Endothelial cell (in vitro differentiated cells): ENCODE measurements around the gene SART3. TPM values are rescaled to one million over a fixed set of nuclear protein-coding genes. Genes with fewer than 3 reads are reported as not detected.

Experiments used
- DNase-seq: peaks from one replicate; pipeline ENCODE4 v3.0.0; 2021; ENCODE audit warnings: low spot score
- H3K27ac Mint-ChIP-seq: one replicate; pipeline ENCODE4 v1.8.0; 2021; ENCODE audit warnings: mixed read lengths, inconsistent platforms; ENCODE audit not compliant: unreplicated experiment
- H3K27me3 Mint-ChIP-seq: one replicate; pipeline ENCODE4 v1.8.0; 2021; ENCODE audit warnings: mild to moderate bottlenecking, moderate library complexity, mixed read lengths, inconsistent platforms; ENCODE audit not compliant: unreplicated experiment
- H3K36me3 Mint-ChIP-seq: one replicate; pipeline ENCODE4 v1.8.0; 2021; ENCODE audit warnings: mild to moderate bottlenecking, low read depth, mixed read lengths, inconsistent platforms; ENCODE audit not compliant: unreplicated experiment
- H3K4me1 Mint-ChIP-seq: one replicate; pipeline ENCODE4 v1.8.0; 2021; ENCODE audit warnings: mild to moderate bottlenecking, mixed read lengths, inconsistent platforms; ENCODE audit not compliant: unreplicated experiment
- H3K4me3 Mint-ChIP-seq: one replicate; pipeline ENCODE4 v1.8.0; 2021; ENCODE audit warnings: mild to moderate bottlenecking, mixed read lengths, inconsistent platforms; ENCODE audit not compliant: unreplicated experiment
- H3K9me3 Mint-ChIP-seq: one replicate; pipeline ENCODE4 v1.8.0; 2021; ENCODE audit warnings: mixed read lengths, inconsistent platforms; ENCODE audit not compliant: unreplicated experiment
- CTCF ChIP-seq: fragments of 200-600 bp; sonication (generic); IDR thresholded peaks from one replicate; pipeline ENCODE4 v1.5.0; 2021; ENCODE audit warnings: antibody characterized with exemption; ENCODE audit not compliant: unreplicated experiment
- total RNA-seq: library from RNA; stranded (reverse); fragmentation: NEBNext Ultra II Directional; extraction: Animal tissue kit (Norgen Biotek cat#: 25700); gene quantifications from one replicate; pipeline ENCODE4 v1.2.1, GENCODE V29; 2021; ENCODE audit not compliant: unreplicated experiment

Gene SART3
- total RNA-seq, 1 donor from 2014 or later = 67.8 TPM

DNA sequence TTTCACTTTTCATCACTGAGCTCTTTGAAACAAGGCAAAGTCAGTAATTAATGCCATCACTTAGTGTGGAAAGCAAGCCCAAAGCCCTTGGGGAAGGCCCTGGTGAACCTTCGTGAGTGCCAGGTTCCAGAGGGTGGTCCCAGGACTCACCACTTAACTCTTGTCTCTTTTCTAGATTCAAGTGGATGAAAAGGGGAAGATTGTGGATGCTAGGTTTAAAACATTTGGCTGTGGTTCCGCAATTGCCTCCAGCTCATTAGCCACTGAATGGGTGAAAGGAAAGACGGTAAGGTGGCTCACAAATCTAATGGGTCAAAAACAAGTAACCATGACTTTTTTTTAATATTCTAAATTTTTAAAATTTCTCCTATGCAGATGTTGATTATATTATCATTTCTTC lies 4.2 kb upstream of the SART3 start:
- Mint-ChIP-seq H3K4me3 (no peak overlapping the region), H3K36me3 (peaks cover 35% of the 10 kb centered on the region), H3K27ac (no peak overlapping the region), H3K27me3 (peaks cover 14% of the 10 kb centered on the region), H3K4me1 (peaks cover 16% of the 10 kb centered on the region), H3K9me3 (no peaks in the 10 kb centered on the region)
- TF ChIP-seq CTCF = no peak
- no peak for DNase-seq

DNA sequence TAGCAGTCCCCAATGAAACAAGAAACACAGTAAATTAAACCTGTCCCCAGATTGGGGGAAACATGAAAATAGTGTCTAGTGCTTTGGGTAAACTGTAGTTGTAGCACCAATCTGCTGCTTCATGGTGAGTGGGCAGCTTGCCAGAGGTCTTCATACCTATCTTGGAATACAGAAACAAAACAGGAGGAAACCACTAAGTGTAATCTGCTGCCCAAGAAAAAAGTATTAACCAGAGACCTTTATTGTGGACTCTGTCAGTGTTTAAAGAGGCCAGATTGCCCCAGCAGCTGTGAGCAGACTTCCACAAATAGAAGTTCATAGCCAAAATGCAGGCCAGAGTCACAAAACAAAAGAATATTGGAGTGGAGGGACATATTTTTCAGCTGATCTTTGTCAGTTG lies 3.8 kb upstream of the SART3 start:
- peaks cover 18% of the 10 kb centered on the region for H3K27me3 Mint-ChIP-seq
- H3K4me1 Mint-ChIP-seq = peaks cover 20% of the 10 kb centered on the region
- no peak for TF ChIP-seq CTCF
- no peaks in the 10 kb centered on the region for H3K9me3 Mint-ChIP-seq
- no peak overlapping the region for H3K27ac Mint-ChIP-seq
- H3K4me3 Mint-ChIP-seq = peak overlapping the region; percentile 25
- peaks cover 35% of the 10 kb centered on the region for H3K36me3 Mint-ChIP-seq
- DNase-seq = no peak

GRCh38 chr12:108563804-108564151 lies 2.8 kb upstream of the SART3 start:
- TF ChIP-seq CTCF = no peak
- no peak for DNase-seq
- Mint-ChIP-seq H3K9me3 (no peaks in the 10 kb centered on the region), H3K27me3 (peaks cover 18% of the 10 kb centered on the region), H3K36me3 (peaks cover 32% of the 10 kb centered on the region), H3K4me1 (peaks cover 21% of the 10 kb centered on the region), H3K4me3 (peak overlapping the region; percentile 95), H3K27ac (no peak overlapping the region)

DNA sequence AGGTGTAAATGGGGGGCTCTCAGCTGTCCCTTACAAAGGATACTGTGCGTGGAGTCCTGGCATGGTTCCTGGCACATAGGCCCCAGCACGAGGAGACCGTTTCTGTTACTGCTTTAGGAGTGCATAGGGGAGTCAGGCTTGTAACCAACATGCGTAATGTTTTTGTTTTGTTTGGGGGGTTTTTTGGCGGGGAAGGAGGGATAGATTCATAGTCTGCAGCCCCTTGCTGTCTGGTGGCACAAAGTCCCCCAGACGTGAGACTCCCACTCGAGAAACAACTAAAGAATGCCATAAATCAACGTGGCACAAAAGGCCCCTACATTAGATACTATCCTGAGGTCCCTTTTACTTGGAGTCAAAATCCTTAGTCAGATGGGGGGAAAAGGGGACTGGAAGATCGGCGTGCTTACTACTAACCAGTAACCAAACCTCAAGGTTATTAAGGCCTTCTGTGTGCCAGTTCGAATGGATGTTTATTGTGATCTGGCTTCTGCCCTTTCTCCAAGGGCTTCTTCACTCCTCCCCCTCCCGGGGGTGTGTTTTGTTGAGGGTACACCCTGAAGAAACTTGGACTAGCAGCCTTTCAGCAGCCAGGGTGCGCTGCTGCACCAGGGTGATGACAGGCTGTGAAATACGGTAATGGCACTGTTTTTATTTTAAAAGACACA lies 2.3 kb upstream of the SART3 start:
- H3K9me3 Mint-ChIP-seq = no peaks in the 10 kb centered on the region
- peaks cover 24% of the 10 kb centered on the region for H3K4me1 Mint-ChIP-seq
- H3K27ac Mint-ChIP-seq = peak overlapping the region; percentile 86
- peak; percentile 41 for TF ChIP-seq CTCF
- DNase-seq = peak; percentile 76
- H3K27me3 Mint-ChIP-seq = peaks cover 18% of the 10 kb centered on the region
- H3K36me3 Mint-ChIP-seq = peaks cover 27% of the 10 kb centered on the region
- H3K4me3 Mint-ChIP-seq = peak overlapping the region; percentile 95

- peak within 1 kb of the TSS; percentile 100 for H3K4me3 Mint-ChIP-seq
- H3K4me1 Mint-ChIP-seq = peaks cover 29% of the 10 kb centered on the region
- peak within 1 kb of the TSS; percentile 100 for H3K27ac Mint-ChIP-seq
- DNase-seq = peak; percentile 100
- peaks cover 22% of the 10 kb centered on the region for H3K36me3 Mint-ChIP-seq
- peaks cover 18% of the 10 kb centered on the region for H3K27me3 Mint-ChIP-seq
- H3K9me3 Mint-ChIP-seq = no peaks in the 10 kb centered on the region
- no peak for TF ChIP-seq CTCF
These were observed 1.6 kb upstream of the SART3 start, which contains the start of gene ISCU for GRCh38 chr12:108562348-108563135. ISCU (plus strand) TSS chr12:108562596; CDS start chr12:108562623, 27 bp downstream.
